Superior temporal gyrus (tissue), 1 donor: ENCODE data around the gene ASXL2.
"Not testable (repeated sequence)": the region's sequence is repeated elsewhere in the genome, so short reads cannot be mapped to it uniquely, and the experiment has no call there.

ENCODE experiments used
- DNase-seq: peaks from one replicate; pipeline ENCODE4 v3.0.0-alpha.2; 2016; ENCODE audit errors: extremely low spot score

Gene ASXL2

DNA sequence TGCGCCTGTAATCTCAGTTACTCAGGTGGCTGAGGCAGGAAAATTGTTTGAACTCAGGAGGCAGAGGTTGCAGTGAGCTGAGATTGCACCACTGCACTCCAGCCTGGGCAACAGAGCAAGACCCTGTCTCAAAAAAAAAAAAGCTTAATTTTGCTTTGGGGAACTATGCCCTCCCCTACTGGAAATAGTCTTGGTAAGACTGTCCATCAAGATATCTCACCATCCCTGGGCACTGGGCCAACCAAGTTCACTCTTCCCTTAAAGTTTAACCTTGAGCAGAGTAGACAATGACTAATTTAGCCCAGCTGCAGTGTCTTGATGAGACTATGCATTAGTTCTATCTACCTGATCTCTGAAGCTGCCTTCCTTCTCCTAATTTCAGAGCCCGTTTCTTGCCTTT is 44.7 kb downstream of the ASXL2 start:
- DNase-seq: no peak

DNA sequence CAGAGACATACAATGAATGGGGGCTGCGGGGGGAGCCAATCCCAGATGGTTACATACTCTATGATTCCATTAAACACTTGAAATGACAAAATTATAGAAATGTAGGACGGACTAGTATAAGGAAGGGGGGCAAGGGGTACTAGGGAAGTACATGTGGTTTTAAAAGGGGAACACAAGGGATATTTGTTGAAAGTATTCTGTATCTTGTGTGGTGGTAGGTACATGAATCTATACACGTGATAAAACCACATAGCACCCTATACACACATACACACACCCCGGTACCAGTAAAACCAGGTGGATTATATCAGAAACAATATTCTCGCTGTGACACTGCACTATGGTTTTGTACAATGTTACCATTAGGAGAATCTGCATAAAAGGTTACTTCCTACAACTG is 45.4 kb downstream of the ASXL2 start:
- no peak for DNase-seq

DNA sequence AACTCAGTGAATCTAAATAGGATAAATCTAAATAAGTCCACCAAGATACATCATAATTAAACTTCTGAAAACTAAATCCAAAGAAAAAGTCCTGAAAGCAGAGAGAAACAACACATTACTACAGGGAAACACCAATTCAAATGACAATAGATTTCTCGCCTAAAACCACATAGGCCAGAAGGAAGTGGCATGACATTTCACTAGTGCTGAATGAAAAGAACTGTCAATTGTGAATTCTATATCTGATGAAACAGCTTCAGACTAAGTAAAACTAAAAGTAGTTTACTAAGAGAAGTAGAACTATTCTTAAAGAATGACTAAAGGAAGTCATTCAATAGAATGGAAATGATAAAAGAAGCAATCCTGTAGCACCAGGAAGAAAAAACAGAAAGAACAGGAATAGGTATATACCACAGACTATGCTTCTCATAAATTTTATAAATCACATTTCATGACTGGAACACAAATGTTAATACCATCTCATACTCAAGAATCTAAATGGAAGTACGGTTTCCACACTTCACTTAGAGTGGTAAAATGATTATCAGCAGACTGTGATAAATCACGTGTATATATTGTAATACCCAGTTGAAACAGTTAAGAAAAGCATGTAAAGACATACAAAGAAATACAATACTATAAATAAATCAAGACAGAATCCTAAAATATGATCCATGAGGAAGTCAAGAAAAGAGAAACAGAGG is 46.4 kb downstream of the ASXL2 start:
- no peak for DNase-seq

DNA sequence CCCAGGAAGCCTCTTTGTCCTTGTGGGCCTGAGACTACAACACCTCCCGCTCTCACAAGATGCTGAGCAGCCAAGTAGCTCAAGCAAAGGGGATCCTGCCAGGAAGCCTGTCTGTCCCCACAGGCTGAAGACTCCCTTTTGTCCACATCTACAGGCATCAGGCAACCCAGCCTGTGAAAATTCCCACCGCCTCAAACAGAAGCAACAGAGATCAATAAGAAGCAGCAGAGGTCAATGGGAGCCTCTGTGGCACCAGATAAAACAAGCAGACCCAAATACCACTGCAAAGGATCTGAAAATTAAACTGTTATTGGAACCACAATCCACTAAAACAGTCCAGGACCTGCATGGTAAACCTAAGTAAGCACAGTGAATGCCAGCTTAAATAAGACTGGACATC is 48.5 kb downstream of the ASXL2 start:
- DNase-seq: no peak

DNA sequence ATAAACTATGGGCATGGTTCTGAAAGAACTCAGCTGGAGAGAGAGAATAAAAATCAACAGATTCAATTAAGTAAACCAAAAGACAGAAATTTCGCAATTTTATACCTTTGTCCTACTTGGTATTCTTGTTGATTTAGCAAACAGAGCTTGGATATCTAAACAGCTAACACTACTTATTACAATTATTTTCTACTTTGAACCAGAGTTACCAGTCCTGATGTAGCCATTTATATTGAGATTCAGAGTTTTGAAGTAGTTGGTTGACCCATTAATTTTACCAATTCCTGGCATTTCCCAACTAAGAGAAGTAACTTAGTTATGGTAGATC is 48.9 kb downstream of the ASXL2 start:
- no peak for DNase-seq

DNA sequence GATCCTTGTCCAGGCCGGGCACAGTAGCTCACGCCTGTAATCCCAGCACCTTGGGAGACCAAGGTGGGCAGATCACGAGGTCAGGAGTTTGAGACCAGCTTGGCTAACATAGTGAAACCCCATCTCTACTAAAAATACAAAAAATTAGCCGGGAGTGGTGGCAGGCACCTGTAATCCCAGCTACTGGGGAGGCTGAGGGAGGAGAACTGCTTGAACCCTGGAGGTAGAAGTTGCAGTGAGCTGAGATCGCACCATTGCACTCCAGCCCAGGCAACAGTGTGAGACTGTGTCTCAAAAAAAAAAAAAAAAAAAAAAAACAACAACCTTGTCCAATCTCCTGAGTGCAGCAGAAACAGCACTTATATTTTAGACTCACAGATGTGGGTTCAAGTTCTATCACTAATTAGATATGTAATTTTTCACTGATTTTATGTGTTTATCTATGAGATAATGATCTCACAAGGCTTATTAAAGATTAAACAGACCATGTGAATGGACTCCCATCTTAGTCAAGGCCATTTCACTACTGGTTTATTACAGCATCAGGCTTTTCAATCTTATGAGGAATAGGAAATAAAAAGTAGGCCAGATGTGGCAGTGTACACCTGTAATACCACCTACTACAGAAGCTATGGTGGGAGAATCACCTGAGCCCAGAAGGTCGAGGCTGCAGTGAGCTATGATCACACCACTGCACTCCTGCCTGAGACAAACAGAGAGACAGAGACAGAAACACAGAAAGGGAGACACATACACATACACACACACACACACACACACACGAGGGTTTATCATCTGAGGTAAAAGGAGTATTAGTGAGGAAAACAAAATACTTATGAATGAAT is 49.5 kb downstream of the ASXL2 start:
- DNase-seq: not testable (repeated sequence)

DNA sequence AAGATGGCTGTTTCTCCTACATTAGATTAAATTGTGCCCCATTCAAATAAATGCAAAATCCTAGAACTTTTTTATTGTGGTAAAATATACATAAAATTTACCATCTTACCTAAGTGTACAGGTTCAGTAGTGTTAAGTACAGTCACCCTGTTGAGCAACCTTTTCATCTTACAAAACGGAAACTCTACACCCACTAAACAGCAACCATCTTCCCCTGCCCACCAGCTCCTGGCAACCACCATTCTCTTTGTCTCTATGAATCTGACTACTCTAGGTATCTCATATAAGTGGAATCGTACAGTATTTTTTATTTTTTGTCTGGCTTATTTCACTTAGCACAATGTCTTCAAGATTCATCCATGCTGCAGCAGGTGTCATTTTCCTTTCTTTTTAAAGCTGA is 53.0 kb downstream of the ASXL2 start:
- no peak for DNase-seq

DNA sequence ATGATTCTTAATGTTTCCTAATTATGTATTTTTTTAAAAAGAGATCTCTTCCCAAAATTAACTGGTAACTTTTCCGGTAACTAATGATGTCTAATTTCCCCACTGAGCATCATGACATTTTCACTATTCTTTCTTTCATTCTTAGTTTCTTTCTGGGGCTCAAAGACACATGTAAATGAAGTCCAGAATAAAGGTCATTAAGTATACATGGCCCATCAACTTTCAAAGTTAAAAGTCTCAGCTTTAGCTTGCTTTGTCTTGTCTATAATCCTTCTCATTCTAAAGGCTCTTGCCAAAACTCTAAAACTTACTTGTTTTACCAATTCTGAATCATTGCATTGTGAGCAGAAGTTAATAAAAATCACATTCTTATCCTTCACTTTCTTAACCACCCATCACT is 53.6 kb downstream of the ASXL2 start:
- no peak for DNase-seq

DNA sequence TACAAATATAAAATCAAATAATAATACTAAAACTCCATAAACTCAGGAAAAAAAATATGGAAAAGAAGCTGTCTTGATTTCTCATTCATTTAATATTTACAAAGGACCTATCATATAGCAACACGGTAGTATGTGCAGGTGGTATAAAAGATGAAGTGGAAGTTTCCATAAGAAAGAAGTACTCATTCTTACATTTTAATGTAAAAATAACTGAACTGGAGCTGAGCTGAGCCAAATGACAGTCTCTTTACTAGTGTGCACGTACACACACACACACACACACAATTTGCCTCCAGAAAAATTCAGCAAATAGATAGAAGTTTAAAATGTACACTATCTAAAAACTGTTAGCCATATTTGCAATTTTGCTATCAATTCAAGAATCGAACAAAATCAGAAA is 54.1 kb downstream of the ASXL2 start:
- DNase-seq: no peak

DNA sequence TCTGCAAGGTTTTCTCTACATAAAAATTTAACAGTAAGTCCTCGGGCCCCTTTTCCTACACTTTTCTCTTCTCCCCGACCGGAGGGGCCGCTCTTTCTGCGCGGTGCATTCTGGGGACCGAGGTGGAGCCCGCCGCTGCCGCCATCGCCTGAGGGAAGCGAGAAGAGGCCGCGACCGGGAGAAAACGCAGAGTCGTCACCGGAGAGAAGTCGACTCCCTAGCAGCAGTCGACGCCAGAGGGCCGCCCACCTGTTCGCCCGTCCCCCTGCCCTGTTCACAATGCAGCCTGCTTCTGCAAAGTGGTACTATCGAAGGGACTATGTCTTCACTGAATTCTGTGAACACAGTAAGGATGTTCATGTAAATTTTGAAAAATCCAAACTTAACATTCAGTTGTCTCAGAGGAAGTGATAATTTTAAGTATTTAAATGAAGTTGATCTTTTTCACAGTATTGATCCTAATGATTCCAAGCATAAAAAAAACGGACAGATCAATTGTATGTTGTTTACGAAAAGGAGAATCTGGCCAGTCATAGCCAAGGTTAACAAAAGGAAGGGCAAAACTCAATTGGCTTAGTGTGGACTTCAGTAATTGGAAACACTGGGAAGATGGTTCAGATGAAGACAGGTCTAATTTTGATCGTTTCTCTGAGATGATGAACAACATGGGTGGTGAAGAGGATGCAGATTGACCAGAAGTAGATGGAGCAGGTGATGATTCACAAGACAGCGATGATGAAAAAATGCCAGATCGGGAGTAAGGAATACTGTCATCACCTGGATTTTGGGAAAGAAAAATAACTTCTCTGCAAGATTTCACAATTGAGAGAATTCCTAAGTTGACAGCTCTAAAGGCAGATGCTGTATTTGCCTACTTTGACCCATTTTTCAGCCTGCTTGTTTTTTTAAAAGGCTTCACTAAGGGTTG is 55.8 kb downstream of the ASXL2 start:
- peak; percentile 33 for DNase-seq

DNA sequence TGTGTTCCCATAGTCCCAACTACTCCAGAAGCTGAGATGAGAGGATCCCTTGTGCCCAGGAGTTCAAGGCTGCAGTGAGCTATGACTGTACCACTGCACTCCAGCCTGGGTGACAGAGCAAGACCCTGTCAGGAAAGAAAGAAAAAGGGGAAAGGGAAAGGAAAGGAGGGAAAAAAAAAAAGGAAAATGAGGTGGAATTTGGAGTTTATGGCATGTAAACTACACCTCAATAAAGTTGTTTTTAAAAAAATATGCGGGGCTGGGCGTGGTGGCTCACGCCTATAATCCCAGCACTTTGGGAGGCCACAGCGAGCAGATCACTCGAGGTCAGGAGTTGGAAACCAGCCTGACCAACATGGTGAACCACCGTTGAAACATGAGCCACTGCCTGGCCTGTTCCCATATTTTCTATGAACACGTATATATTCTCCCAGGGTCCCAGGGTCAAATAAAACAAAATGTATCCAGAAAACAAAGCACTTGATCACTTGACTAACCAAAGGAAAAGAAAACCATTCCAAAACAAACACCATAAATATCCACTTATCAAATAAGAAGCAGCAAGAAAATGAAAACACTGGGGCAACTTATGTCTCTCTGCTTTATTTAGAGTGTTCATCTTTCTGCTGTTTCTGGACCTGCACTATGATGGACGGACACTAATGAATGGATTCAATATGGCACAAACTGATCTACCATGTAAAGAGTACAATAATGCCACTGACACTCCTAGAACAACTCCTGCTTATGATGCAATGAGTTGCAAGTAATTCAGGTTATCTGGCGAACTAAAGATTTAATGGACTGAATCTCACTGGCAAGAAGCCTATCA is 56.8 kb downstream of the ASXL2 start:
- no peak for DNase-seq

DNA sequence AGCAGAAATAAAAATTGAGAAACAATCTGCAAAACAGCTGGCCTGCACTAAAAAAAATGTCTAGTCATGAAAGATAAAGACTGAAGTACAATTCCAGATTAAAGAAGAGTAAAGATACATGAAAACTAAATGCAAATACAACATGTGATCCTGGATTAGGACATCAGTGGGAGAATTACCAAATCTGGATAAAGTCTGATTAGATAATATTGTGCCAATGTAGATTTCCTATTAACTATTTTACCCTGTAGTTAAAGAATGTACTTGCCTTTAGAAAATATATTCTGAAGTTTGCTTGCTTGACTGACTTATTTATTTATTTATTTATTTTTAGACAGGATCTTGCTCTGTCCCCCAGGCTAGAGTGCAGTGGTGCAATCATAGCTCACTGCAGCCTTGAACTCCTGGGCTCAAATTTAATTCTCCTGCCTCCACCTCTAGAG is 58.7 kb downstream of the ASXL2 start:
- no peak for DNase-seq

DNA sequence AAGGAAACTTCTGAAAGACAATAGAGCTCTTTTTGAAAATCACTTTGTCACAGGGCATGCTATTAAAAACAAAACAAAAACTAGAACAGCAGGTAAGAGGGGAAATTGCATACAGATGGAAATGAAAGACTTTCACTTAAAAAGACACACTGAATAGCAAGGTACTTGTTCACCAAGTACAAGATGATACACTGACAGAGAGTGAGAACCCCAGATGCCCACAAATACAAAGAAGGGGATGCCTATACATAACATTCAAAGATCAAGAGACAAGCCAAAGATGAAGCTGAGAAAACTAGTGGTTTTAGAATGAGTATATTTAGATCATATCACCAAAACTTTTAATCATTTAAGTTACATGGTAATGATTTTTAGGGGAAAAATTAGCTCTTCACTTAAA is 60.7 kb downstream of the ASXL2 start:
- DNase-seq: no peak

DNA sequence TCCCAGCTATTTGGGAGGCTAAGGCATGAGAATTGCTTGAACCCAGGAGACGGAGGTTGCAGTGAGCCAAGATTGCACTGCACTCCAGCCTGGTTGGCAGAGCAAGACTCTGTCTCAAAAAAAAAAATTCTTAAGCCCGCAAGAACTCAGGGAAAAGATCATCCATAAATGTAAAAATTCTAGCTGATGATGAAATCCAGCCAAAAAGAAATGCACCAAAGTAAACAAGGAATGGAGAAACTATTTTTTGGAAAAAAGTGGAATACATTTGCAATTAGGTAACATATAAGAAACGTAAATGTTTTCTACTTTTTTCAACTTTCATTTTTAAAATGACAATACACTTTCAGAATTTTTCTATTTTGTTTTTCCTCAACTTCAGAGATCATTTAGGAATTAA is 61.3 kb downstream of the ASXL2 start:
- no peak for DNase-seq

DNA sequence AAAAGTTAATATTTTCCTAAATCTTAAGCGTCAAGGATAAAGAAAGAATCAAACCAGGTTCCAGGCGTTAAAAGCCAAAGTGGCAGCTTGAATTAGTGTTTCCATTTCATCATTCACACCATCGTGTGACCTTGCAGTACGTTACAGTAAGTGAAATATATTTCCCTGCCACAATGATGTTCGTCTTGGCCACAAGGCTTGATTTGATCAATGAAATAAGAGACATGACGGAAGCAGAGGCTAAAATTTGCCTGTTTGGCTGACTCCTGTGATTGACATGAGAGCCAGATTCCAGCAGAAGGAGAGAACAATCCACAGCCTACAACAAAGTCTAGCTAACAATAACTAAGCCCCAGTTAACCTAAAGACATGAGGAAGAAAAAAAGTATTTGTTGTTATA is 62.0 kb downstream of the ASXL2 start:
- no peak for DNase-seq

DNA sequence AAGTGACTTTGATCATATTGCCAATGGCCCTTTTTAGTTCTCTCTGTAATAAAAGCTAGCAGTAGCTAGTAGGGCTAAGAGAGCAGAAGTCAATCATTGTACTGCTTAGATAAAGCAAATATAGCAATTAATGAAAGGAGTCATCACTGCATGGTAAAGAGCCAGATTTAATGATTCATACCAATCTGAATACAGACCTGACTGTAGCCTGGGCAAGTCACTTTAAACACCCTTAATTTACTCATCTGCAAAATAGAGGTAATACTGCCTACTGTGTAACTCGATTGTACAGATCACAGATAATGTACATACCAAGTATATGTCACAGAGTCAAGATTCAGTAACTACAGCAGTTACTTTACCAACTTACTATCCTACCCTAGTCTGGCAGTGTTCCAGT is 63.6 kb downstream of the ASXL2 start:
- no peak for DNase-seq

DNA sequence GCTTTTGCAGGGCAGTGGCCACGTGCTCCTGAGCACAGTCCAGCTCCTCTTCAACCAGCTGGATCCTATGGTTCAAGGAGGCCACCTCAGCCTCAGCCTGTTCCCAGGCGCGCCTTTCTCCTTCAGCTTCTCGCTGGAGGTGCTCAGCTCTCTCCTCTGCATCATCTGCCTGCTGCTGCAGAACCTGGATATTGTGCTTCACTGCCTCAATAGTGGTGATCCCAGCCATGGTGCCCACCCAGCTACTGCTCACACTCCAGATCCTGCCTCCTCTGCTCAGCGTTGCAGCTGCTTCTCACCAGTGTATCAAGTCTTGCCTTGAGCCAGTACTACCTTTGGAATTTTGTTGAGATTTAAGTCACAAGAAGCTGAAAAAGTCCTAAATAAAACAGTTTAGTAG is 67.9 kb downstream of the ASXL2 start:
- no peak for DNase-seq

DNA sequence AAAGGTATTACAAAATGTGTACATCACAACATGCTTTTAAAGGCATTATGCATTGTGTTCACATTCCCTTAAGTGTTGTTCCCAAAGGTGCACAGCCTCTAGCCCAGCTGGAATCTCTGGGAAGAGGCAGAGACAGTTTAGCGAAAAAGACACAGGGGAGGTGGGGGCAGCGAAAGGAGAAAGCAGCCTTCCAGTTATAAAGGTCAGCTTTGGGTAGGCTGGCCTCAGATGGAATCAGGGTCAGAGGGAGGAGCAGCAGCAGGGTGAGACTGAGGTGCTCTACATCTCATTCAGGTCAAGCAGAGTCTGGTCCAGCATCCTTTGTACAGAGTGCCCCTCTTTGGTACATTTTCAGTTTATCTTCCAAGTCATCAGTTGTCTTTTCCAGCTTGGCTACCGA is 68.6 kb downstream of the ASXL2 start:
- DNase-seq: no peak

DNA sequence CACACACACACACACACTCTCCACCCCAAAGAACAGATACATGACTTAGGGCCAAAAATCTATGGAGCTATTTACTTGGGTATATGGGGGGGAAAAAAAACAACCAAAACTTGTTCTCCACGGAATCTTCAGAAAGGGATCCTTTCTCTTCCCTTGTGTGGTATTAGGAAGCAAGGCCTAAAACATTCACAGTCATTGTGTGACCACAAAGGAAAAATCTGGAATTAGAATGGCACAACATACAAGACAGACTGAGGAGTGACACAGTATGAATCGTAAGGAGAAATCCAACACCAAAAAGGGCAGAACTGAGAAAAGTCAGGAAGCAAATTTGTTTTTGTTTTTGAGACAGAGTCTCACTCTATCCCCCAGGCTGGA is 70.3 kb downstream of the ASXL2 start:
- no peak for DNase-seq

DNA sequence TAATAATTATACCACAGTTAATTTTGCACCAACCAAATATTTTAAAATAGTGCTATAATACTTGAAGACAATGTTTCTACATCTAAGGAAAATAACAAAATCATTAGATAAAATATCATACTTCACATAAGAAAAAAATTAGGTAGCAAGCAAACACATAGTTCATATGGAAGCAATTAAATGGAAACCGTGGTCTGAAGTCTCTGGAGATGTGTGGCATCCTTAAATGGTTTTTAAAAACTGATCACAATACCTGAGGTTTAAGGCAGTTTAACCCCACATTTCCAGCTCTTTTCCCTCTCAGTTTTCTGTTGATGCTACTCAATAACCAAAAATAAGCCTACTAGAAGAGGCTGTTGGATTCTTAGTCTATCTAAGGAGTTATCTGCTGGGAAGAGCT is 71.3 kb downstream of the ASXL2 start:
- DNase-seq: no peak

DNA sequence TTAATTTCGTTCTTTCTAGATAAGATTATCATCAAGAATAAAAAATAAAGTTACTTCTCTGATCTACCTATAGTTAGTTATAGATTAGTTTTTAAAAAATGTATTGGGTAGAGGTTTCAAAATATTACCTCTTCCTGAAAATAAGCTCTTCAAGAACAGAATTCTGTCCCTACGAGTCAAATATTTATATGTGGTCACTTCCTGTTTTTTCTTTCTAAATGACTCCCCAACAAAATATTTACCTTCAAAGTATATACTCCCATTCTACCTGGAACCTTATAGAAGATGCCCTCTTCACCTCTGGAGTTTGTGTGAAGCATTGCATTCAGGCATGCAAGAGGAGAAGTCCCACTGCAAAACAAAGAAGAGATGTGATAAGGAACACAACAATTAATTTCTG is 72.3 kb downstream of the ASXL2 start:
- DNase-seq: no peak

DNA sequence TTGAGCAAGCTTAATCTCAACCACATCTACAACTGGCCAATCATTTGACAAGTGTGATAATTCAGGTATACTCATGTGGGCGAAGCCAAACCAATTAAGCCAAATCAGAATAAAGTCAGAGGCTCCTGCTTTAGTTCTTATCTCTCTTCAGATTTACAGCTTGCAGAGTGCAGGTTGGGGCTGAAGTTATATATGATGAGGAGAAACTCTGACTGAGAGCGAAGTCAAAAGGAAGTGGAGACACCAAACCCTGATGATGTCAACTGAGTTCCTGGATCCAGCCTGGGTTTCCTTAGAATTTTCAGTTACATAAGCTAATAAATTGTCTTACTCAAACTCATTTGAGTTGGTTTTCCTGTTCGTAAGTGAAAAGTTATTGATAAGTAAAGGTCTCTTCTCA is 73.9 kb downstream of the ASXL2 start:
- DNase-seq: no peak
